RPMI8226 (cell line): ENCODE measurements around the gene MUC5AC.
"Not testable (repeated sequence)": the region's sequence is repeated elsewhere in the genome, so short reads cannot be mapped to it uniquely, and the experiment has no call there.

Experiments used
- DNase-seq: peaks from one replicate; pipeline ENCODE4 v3.0.0-alpha.2; 2015

The MUC5AC gene

DNA sequence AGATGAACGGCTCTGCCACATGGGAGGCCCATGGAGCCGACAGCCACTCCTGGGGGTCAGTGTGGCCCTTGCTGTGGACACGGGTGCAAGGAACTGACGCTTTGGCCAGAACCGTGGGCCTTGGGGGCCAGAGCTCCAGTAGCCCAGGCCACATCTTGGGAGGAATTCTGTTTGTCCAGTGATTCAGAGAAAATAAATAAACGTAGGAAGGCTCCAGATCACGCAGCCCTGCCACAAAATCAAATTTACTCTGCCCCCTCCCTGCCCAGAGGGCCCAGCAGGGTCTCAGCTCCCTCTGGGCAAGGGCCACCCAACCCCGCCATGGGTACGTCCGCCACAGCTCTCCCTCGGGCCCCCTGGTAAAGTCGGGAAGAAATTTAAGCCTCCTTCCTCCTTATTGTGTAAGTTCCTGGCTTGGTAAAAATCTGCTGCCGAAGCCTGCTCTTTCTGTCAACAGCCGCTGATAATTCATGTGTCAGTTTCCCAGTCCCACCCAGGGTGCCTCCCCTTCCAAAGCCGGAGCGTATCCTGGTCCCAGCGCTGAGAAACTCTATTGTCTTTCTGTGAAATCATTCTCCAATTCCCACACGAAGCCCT is 6.9 kb upstream of the MUC5AC start:
- DNase-seq, result no peak

DNA sequence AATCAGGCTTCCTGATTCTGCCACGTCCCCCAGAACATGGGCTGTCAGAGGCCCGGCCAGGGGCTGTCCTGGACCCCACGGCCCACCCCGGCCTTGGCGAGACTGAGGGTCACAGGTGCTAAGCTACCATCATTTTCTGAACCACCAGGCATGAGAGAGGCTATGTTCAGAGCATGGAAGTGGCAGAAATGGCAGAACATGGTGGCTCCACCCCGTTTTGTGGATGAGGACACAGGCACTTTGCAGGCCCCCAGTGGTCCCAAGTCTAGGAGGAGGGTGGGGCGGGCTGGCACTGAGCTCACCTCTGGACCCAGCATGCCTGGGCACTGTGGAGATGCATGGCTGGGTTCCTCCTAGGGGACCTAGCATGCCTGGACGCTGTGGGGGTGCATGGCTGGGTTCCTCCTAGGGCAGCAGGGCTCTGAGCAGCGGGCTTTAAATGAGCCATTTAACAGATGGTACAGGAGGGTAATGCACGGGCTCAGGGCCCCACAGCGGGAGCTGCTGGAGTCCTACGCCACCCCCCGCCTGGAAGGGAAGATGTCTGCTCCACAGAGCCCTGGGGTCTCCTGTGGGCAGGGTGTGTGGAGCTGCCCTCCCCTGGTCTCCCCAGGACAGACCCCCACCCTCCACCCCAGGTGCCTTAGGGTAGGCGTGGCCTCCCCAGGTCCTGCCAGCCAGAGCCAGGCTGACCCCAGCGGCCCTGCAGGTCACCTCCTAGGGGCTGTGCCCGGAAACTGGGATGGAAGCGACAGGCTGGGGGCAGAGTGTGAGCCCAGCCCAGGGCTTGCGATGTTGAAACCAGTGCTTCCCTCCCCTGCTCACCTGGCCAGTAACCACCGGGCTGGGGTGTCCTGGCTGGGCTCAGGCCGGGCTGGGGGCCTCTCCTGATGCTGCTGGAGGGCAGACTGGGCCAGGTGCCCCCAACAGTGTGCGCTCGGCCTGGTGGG is 6.1 kb upstream of the MUC5AC start:
- peak; percentile 13 for DNase-seq

DNA sequence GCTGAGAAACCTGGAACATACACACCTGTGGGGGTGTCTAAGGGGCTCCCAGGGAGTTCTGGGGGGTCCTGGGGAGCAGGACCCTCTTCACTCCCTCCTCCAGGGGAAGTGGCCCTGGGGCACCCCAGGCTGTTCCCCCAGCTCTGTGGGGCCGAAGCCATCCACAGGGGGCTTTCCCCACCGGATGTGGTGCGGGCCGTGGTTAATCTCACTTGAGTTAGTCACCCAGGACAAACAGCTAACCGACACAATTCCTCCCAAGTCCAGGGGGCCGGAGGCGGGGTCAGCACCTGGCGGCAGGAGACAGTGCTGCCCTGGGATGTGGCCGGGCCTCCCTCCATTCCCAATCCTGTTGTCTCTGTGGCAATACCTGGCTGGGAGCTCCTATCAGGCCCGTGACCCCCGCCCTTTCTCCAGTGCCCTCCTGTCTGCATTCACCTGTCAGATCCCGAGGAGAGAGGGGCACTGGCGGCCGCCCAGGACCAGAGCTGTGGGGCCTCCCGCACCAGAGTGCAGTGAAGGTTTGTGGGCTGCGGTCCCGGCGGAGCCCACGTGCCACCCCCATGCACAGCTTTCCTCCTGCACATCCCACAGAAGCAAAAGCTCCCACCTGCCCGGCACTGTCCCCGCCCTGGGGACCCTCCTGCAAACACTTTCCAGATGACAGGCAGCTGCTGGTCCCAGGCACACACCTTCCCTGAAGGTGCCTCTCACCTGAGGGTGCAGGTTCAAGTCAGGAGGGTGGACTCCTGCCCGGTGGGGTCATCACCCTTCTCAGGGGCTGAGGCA is 5.2 kb upstream of the MUC5AC start:
- no peak for DNase-seq

DNA sequence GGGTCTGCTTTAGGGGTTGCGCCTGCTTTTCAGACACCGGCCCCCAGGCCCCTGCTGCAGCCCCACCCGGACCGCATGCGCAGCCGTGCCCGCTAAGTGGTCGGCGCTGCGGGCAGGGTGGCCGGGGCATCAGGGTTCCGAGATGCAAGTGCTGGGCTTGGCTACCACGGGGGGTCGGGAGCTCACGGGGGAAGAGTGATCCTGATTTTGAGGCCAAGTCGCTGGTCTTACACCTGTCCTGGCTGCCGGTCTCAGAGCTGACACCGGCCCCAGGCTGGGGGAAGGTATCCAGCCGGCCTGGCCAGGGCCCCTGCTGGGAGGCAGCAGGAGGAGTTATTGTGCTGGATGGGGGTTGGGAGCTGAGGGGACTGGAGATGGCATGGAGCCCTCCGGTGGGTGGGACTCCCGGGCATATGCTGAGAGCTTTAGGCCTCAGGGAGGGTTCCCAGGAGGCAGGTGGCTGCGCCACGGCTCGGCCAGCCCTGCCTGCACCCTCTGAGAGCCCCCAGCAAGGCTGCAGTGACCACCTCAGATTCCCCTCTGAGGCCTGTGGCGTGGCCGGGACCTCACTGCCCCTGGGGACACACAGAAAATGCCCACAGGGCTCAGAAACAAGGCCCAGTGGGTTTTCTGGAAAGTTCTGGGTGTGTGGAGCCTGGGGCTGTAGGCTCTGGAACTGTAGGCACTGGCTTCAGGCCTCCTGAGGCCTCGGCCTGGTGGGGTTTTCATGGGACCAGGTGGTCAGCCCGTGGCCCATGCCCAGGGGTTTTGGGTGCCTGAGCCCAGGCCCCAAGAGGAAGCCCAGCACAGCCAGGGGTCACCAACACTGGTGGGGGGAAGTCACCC is 4.4 kb upstream of the MUC5AC start:
- no peak for DNase-seq

DNA sequence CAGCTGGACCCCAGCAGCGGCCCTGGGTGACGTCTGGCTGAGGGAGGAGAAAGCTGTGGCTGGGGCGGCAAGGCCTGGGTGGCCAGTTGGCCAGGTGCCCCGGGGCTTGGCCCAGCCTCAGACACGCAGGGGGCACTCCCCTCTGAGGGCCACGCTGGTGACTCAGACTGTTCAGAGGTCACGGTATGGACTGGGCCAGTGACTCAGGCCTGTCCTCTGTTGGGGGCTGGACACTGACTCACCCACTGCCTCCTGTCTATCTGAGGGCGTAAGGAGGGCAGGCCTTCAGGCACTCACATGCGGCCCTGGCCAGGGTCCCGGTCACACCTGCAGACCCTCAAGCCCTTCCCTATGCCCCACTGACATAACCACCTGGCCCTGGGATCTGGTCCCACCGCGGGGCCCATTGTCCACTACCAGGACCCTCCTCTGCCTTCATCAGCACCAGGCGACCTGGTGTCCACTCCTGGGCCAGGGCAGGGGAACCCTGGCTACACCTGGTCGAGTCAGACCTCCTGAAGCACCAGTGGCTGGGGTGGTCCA is 3.7 kb upstream of the MUC5AC start:
- no peak for DNase-seq

DNA sequence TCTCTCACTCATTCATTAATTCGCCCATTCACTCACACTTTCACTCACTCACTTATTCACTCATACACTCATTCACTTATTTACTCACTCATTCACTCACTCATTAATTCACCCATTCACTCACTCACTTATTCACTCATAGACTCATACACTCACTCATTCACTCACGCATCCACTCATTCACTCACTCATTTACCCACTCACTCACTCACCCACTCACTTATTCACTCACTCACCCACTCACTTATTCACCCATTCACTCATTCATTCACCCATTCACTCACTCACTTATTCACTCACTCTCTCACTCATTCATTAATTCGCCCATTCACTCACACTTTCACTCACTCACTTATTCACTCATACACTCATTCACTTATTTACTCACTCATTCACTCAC is 3.1 kb upstream of the MUC5AC start:
- DNase-seq, result not testable (repeated sequence)

DNA sequence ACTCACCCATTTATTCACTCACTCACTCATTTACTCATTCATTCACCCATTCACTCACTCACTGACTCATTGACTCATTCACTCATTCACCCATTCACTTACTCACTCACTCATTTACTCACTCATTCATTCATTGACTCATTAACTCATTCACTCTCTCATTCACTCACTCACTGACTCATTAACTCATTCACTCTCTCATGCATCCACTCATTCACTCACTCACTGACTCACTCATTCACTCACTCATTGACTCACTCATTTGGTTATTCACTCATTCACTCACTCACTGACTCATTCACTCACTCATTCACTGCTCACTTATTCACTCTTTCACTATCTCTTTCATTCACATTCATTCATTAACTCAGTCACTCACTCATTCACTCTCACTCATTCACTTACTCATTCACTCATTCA is 2.5 kb upstream of the MUC5AC start:
- DNase-seq, result no peak

DNA sequence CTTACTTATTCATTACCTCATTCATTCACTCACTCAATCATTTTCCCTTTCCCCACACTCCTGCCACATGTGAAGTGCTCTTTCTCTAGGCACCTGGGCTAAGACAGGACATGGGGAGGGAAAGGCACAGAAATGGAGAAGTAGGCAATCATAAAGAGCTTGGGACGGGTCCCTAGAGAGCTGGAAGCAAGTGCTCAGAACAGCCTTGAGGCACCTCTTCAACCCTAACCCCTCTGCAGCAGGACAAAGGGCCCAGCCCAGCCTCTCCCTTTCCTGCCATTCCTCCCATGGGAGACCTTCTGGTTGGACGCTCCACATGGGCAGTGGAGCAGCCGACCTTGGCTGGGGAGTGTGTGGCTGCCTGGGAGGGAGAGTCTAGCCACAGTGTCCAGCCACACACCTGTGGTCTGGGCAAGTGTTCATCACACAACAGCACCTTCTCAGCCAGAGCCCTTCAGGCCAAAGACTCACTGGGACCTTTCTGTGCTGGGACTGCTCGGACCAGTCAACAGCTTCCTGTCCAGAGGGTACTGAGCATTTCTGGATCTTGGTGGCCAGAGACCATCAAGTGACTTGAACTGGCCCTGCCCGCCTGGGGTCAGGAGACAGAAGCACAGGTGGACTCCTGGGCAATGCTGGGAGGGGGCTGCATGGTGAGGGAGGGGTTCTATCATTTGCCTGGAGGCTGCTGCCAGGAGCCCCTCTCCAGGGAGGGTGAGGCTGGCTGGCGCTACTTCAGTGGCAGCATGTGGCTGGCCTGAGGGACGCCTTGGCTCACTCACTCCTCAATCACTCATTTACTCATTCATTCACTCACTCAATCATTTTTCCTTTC is 1.0 kb upstream of the MUC5AC start:
- DNase-seq, result no peak

DNA sequence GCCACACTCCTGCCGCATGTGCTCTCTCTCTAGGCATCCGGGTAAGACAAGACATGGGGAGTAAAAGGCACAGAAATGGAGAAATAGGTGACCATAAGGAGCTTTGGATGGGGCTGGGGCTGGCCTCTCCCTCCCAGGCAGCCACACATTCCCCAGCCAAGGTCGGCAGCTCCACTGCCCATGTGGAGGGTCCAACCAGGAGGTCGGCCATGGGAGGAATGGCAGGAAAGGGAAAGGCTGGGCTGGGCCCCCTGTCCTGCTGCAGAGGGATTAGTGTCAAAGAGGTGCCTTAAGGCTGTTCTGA is 460 bp upstream of the MUC5AC start:
- no peak for DNase-seq

DNA sequence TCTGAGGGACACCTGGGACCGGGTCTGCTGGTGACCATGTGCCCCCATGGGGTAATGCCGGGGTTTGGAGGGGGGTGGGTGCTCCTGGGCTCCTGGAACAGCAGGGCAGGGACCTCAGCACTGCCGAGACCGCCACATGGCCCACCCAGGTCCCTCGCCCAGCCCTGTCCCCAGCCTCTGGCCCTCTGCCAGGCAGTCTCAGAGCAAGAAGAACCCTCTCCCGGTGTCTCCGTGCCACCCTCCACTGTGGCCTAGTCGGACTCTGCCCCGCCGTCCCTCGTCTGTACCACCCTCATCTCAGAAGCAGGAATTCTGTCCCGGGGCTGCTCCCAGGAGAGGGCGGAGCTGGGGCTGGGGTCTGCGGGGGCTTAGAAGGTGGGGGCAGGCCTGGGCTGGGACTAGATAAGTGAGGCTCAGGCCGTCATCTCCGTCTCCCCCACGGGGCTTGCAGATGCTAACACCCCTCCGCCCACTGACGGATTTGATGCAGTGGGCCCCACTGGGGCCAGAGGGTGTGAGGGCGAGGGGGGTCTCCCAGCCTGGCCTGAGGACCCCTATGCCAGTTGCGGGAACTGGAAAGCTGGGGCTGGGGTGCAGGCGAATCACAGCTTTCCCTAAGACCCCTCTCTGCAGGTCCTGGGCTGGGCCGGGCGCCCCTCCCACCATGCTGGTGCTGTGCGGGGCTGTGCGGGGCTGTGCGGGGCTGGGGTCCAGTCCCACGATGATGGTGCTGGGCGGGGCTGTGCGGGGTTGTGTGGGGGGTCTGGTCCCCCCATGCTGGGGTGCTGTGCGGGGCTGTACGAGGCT is 1.1 kb downstream of the MUC5AC start:
- no peak for DNase-seq

DNA sequence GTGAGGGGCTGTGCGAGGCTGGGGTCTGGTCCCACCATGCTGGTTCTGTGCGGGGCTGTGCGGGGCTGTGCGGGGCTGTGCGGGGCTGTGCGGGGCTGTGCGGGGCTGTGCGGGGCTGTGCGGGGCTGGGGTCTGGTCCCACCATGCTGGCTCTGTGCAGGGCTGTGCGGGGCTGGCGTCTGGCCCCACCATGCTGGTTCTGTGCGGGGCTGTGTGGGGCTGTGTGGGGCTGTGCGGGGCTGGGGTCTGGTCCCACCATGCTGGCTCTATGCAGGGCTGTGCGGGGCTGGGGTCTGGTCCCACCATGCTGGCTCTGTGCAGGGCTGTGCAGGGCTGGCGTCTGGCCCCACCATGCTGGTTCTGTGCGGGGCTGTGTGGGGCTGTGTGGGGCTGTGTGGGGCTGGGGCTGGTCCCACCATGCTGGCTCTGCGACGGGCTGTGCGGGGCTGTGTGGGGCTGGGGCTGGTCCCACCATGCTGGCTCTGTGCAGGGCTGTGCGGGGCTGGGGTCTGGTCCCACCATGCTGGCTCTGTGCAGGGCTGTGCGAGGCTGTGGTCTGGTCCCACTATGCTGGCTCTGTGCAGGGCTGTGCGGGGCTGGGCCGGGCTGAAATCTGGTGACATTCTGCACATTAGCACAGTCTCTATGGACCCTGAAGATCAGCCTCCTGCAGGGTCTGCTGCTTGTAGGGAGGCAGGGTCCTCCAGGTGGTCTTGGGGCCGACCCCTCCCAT is 1.9 kb downstream of the MUC5AC start:
- not testable (repeated sequence) for DNase-seq

DNA sequence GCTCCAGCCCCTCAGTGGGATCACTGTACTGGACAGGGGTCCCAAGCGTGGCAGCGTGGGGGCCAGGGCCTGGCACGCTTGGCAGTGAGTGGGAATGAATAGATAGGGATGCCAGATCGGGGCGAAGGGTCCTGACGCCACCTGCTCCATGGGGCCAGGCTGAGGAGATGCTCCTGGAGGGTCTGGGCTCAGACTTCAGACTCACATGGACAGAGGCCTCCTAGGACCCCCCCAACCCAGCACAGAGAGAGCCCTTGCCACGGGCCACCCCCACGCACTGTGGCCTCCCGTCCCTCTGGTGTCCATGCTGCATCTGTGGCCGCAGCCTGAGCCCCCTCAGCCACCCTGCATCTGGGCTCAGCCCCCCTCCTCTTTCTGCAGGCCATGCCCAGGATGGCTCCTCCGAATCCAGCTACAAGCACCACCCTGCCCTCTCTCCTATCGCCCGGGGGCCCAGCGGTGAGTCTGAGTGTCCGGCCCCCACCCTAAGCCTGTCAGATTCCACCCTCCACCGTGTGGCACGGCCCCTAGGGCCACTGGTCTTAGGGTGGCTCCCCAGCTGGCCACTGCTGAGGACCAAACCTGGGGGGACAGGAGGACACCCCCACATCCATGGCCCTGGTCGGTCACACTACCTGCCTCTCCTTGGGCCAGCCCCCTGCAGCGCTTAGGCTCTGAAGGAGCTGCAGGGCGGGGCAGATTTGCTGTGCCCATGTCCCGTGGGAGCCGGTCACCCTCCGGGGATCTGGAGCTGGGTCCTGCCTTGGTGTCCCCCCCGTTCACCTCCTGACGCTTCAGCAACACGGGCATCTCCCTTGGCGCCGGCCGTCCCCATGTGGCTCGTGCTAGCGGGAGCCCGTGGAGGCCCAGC is 2.7 kb downstream of the MUC5AC start:
- DNase-seq, result no peak

DNA sequence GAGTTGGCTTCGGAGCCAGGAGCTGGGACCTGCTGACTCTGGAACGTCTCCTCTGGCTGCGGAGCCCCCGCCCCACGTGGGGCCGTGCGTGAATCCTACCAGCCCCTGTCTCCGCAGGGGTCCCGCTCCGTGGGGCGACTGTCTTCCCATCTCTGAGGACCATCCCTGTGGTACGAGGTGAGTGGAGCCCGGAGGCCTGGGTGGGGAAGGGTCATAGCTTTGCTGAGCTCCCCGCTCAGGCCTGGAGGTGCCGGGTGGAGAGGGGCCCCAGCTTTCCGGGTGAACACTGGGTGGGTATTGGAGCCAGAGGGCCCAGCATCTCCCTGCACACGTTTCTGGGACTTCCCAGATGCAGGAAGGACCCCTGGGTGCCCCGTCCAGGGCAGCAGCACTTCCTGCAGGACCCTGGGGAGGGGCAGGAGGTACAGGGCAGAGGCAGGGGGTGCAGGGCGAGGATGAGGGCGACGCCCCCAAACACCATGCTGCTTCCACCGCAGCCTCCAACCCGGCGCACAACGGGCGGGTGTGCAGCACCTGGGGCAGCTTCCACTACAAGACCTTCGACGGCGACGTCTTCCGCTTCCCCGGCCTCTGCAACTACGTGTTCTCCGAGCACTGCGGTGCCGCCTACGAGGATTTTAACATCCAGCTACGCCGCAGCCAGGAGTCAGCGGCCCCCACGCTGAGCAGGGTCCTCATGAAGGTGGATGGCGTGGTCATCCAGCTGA is 3.8 kb downstream of the MUC5AC start:
- no peak for DNase-seq

DNA sequence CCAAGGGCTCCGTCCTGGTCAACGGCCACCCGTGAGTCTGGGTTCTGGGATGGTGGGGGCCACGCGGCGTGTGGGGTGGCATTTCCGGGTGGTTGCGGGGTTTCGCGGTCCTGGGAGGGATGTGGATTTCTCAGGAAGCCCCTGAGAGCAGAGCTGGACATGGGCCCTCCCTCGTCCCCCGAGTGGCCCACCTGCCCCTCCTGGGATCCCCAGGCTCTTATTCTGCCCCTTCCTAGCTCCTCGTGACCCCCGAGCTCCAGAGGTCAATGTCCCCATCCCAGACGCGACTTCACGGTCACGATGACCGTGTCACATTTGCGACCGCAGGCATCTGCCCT is 4.4 kb downstream of the MUC5AC start:
- DNase-seq, result no peak

DNA sequence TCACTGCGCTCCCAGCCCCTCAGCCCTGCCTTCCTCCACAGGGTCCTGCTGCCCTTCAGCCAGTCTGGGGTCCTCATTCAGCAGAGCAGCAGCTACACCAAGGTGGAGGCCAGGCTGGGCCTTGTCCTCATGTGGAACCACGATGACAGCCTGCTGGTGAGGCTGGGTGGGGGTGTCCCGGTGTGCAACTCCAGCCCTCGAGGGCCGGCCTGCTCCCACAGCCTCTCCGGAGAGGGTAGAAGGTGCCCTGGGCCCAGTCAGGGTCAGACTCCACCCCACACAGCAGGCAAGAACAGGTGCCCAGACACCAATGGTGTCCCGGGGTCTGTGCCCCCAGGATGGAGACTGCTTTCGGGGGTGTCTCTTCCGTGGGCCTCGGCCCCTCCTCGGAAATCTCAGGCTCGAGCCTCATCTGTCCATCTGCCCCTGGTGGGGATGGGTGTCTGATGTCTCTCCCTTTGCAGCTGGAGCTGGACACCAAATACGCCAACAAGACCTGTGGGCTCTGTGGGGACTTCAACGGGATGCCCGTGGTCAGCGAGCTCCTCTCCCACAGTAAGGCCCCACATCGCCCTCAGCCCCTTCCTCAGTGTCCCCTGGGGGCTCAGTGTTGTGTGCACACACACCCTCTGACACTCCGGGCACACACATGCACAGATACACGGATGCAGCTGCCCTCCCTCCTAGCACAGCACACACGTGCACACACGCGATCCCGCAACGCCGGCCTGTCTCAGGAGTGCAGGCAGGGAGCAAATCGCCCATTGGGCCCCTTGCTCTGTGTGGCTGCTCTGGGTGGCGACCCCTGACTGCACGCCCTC is 4.9 kb downstream of the MUC5AC start:
- no peak for DNase-seq

DNA sequence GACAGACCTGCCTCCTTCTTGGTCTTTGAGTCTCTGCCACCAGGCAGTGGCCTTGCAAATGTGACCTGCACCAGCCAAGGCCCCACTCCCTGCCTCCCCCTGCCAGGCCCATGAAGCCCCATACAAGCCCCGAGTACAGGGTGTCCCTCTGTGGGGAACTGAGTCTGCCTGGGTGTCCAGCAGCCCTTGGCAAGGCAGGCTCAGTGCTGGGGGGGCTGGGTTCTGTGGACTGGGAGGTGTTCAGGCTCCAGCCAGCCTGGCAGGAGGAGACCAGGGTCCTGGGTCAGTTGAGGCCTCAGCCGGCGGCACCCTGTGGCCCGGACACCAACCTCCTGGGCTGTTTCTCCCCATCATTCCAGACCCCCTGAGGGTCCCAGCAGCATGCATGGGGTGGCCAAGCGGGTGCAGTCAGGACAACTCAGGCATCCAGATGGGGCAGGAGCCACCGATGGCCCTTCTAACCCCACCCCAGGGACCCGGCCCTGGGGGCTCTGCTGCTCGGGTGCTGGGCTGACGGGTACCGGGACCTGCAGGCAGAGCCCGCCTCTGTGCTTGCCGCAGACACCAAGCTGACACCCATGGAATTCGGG is 5.7 kb downstream of the MUC5AC start:
- DNase-seq, result no peak
